ENCODE results near the gene ADCY1.
A peak's percentile ranks its signal among the peaks of the same experiment; 100 is the strongest.
"Not testable (repeated sequence)": the region's sequence is repeated elsewhere in the genome, so short reads cannot be mapped to it uniquely, and the experiment has no call there.

Gene ADCY1

DNA sequence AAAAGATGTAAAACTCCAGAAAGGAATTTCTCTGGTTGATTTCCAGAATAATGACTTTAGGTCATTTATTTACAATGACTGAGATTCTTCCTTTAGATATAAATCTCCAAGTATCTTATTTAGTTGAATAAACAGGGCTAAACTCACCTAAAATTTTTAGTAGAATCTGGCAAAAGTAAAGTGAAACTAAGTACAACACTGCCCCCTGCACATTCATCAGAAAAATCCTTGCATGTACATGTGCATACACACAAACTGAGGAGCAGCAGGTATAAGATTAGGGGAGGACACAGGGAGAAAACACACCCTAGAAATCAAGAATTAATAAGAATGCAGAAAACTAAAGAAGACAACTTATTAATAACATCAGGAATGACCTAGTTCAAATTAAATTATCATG is 174.8 kb downstream of the ADCY1 start:
- TF ChIP-seq CTCF (conservative IDR thresholded peaks at IDR 0.05; ENCODE audit: low read depth, low read length) = peak; percentile 25
- H3K4me3 ChIP-seq (ENCODE audit: low read length); DNase-seq (ENCODE audit: low read depth): not testable (repeated sequence)

DNA sequence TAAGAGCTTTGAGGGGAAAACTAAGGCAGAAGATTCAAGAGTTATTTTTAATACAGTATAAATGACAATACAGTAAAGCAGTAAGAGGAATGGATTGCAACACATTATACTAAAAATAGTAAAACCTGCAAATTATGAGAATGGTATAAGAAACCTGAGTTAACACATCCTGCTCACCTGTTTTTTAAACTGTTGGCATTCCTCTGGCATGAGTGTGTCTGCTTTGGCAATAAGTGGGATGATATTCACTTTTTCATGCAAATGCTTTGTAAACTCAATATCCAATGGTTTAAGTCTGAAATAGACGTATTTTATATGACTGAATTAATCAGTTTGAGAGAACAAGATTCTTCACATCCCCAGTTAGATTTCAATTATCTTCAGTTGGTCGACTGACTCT is 177.2 kb downstream of the ADCY1 start:
- not testable (repeated sequence) for H3K4me3 ChIP-seq (ENCODE audit: low read length); DNase-seq (ENCODE audit: low read depth)

DNA sequence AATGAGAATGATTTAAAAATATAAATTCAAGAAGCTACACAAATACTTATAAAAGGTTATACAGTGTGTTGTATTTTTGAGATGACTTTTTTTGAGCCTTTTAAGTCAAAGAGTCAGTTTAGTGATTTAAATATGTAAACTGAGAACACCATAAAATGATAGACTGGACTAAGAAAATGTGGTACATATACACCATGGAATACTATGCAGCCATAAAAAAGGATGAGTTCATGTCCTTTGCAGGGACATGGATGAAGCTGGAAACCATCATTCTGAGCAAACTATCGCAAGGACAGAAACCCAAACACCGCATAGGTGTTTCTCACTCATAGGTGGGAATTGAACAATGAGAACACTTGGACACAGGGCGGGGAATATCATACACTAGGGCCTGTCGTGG is 182.2 kb downstream of the ADCY1 start:
- not testable (repeated sequence) for DNase-seq (ENCODE audit: low read depth)

DNA sequence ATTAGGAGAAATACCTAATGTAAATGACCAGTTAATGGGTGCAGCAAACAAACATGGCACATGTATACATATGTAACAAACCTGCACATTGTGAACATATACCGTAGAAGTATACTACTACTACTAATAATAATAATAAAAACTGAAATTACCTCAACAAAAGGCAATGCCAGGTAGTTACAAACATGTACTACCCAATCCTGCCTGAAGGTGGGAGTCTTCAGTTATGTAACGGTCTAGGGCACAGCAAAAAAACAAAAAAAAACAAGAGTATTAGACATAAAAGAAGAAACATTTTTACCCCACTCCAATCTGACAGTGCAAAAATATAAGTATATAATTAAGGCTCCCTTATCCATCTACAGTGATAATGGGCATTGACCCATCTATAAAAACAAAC is 182.6 kb downstream of the ADCY1 start:
- not testable (repeated sequence) for DNase-seq (ENCODE audit: low read depth); H3K4me3 ChIP-seq (ENCODE audit: low read length)
- TF ChIP-seq CTCF (conservative IDR thresholded peaks at IDR 0.05; ENCODE audit: low read depth, low read length) = peak; percentile 32

More for the DNA sequence above, 182.2 kb downstream of the ADCY1 start:
- H3K4me3 ChIP-seq (ENCODE audit: low read length) = not testable (repeated sequence)

- not testable (repeated sequence) for H3K4me3 ChIP-seq (ENCODE audit: low read length); DNase-seq (ENCODE audit: low read depth)
Observed at GRCh38 chr7:45759464-45759863, 185.3 kb downstream of the ADCY1 start.

GRCh38 chr7:45761545-45762205 is 187.5 kb downstream of the ADCY1 start:
- DNase-seq (ENCODE audit: low read depth) = peak; percentile 52
- H3K4me3 ChIP-seq (ENCODE audit: low read length) = not testable (repeated sequence)

GRCh38 chr7:45762225-45762994 is 188.2 kb downstream of the ADCY1 start:
- not testable (repeated sequence) for H3K4me3 ChIP-seq (ENCODE audit: low read length); DNase-seq (ENCODE audit: low read depth)

GRCh38 chr7:45768516-45769394 is 194.6 kb downstream of the ADCY1 start:
- DNase-seq (ENCODE audit: low read depth) = peak; percentile 95
- peak overlapping the region; percentile 76 for H3K4me3 ChIP-seq (ENCODE audit: low read length)

GRCh38 chr7:45769626-45770025 is 195.5 kb downstream of the ADCY1 start:
- peak overlapping the region; percentile 76 for H3K4me3 ChIP-seq (ENCODE audit: low read length)
- DNase-seq (ENCODE audit: low read depth) = not testable (repeated sequence)
